8988T (cell line): ENCODE data around the gene PROX2.

ENCODE experiments used
- DNase-seq: peaks from one replicate; pipeline ENCODE4 v3.0.0; 2011

PROX2 gene

GRCh38 chr14:74875941-74876913 is at the start of gene PROX2:
PROX2 (minus strand) TSS chr14:74876145; CDS start chr14:74863834, 12,311 bp downstream.
- DNase-seq, result no peak

- peak; percentile 1 for DNase-seq
Observed at GRCh38 chr14:74924061-74924460, 48.1 kb upstream of the PROX2 start.

- peak; percentile 97 for DNase-seq
Observed at GRCh38 chr14:74922752-74923401, 46.9 kb upstream of the PROX2 start, which contains the start of gene RPS6KL1. RPS6KL1 (minus strand) TSS chr14:74923260; CDS start chr14:74921541, 1,719 bp downstream.

DNA sequence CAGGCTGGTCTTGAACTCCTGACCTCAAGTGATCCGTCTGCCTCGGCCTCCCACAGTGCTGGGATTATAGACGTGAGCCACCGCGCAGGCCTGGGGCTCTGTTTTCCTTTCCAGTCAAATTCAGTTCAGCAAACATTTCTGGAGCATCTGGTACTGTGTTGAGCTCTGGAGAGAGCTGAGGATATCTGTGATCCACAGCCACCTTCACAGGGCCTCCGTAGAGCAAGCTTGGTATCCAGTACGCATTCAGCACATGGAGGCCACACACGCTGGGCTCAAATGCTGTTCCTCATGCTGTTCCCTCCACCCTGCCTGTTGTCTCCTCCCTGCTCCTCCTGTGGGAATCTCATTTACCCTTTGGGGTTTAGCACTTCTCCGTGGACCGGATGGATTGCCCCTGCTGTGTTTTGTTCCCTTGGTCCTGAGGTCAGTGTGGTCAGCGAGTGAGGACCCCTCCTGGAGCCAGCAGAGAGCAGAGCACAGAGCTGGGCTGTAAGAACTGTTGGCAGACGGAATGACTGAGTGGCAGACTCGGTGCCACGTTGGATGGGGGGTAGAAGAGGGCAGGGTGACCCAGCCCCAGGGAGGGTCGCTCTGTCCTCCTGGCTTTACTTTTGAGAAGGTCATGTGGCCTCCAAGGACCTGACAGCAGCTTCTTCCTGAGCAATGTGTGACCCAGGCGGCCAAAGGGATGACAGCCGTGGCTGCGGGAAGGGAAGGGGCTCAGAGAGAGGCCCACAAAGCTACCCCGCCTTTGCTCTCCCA is 46.2 kb upstream of the PROX2 start:
- DNase-seq, result no peak

DNA sequence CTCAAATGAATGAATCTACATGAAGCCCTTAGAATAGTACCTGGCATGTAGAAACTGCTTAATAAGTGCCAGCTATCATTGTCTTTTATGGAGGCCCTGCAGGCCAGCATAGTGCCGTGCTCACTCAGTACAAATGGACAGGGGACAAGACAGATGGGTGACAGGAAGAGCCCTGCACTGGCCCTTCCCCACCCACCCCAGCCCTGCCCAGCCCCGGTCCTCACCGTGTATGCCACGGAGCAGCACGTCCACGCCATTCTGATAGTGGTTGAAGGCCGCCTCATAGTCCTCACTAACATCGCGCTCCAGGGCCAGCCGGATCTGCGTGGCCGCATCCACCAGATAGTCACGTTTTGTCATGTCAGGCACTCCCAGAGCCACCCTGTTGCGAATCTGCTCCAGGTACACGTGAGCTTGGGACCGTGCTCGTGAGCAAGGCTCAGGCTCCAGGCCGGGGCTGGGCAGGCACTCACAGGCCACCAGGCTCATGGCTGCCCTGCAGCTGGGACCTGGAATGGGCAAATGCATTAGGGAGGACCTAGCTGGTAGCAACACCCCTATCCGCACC is 45.2 kb upstream of the PROX2 start:
- no peak for DNase-seq

- no peak for DNase-seq
Observed at GRCh38 chr14:74920281-74920680, 44.3 kb upstream of the PROX2 start.

DNA sequence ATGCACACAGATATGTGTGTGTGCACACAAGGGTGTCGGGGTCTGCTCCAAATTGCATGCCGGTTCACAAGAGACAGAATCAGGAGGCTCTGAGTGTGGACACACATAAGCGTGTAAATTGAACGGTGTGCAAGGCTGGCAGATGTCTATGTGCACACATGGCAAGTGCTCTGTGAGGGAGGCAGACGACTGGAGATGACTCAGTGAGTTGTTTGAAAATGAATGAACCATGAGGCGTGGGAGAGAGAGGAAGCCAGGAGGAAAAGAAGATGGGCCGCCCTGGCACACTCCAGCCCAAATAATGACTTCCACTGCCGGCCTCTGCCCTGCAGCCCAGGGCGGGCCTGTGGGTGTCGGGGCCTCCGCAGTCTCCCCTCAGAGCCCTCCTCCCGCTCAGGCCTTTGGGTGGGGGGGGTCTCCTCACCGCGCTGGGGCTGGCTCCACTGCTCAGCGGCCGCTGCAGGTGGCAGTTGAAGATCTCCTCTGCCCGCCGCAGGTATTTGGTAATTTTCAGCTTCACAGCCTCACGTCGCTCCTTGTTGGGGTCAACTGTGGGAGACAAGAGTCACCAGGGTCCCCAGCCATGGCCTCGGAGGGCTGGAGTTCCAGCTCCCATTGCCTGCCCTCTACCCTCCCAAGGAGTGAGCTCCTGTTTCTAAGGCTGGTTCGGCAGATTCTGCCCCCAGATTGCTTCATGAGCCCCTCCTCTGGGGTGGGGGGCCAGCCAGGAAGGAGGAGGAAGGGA is 43.6 kb upstream of the PROX2 start:
- no peak for DNase-seq

DNA sequence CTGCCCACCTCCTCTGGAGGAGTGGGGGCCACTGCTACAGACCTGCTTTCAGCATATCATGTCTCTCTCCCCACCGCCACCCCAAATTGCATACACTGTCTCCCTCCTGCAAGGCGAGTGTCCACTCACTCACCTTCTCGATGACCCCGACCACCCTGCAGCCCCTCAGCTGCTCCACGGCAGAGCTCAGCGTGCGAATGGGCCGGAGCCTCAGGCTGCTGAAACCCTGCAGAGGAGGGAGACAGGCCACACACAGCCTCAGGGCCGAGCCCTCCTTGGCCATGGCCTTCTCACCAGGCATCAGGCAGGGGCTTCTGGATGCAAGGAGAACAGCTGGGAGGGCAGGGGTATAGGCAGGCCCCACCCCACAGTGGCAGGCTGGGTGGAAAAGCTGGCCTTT is 42.4 kb upstream of the PROX2 start:
- no peak for DNase-seq

DNA sequence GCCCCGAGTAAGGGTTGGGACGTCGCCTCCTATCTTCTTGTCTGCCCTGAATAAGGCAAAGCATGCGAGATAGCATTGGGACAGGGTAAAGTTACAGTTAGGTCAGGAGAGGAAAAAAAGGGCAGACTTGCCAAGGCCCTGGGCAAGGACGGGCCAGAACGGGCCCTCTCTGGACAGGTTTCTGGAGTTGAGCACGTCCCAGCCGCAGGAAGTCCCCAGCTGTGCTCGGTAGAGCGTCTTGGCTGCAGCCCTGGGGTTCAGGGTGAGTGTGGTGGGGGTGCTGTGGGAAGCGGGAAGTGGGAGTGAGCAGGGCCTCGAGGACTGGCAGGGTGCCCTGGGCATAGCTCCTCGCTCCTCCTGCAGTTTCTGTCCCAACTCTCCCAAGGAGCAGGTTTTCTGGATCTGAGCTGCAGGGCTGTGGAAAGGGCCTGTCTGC is 41.7 kb upstream of the PROX2 start:
- DNase-seq, result no peak

DNA sequence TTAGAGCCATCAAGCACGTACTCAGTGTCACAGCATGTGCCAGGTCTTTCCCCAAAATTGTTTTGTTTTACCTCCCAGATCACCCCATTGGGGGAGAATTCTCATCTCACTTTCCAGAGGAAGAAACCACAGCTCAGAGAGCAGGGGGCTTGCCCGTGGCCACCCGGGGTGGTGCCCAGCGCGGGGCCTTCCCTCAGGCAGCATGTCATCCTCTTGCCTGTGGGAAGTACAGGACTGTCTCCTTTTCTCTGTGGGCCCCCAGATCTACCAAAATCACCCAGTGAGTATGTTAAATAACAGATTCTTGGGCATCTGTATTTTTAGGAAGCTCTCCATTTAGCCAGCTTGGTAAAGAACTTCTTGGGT is 41.2 kb upstream of the PROX2 start:
- DNase-seq, result no peak

GRCh38 chr14:74915826-74916225 is 39.9 kb upstream of the PROX2 start:
- DNase-seq, result no peak

DNA sequence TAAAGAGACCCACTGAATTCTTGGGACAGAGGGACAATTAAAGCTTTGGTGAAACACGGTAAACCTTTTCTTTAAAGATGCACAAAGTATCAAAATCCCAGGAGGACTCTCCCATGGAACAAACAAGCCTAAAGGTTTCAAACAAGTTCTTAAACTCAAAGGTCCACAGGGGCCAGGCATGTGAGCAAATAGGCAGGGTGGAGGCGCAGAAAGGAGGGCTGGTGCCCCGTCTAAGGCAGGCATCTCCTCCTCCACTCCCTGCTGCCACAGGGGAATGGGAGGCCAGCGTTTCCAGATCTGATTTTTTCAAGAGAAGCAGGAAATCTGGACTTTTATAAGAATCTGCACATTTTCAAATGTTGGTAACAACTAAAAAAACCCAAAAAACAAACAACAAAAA is 39.5 kb upstream of the PROX2 start:
- no peak for DNase-seq

- peak; percentile 86 for DNase-seq
Observed at GRCh38 chr14:74913986-74914573, 38.1 kb upstream of the PROX2 start.

DNA sequence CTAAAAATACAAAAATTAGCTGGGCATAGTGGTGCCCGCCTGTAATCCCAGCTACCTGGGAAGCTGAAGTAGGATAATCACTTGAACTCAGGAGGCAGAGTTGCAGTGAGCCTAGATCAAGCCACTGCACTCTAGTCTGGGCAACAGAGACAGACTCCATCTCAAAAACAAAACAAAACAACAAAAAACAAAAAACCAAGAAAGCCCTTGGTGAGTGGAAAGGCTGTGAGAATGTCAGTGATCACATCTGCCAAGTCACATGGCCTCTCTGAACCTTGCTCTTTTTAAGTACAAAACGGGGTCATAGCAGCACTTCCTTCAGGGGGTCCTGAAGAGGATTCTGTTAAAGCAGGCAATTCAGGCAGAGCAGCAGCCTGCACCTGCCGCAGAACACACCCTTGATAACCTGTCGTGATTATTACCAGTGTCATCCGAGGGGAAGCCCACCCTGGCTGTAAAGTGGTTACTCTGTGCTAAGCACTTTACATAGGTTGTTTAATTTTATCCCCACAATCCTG is 37.5 kb upstream of the PROX2 start:
- no peak for DNase-seq

DNA sequence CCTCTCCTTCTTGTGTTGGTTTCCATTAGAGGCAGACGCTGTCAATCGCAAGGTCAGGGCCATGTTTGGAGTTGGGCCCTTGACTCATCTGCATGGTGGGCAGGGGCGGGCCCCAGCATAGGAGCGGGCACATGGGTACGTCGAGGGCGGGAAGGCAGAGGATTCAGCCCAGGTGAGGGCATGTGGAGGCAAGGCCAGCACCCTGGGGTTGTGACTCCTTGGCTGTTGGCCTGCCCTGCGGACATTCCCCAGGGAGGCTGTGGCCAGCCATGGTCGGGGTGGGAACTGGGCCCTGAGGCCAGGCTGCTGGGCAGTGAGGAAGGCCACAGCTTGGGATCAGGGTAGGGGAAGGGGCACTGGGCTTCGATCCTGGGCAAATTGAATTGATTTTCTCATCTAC is 36.9 kb upstream of the PROX2 start:
- no peak for DNase-seq

DNA sequence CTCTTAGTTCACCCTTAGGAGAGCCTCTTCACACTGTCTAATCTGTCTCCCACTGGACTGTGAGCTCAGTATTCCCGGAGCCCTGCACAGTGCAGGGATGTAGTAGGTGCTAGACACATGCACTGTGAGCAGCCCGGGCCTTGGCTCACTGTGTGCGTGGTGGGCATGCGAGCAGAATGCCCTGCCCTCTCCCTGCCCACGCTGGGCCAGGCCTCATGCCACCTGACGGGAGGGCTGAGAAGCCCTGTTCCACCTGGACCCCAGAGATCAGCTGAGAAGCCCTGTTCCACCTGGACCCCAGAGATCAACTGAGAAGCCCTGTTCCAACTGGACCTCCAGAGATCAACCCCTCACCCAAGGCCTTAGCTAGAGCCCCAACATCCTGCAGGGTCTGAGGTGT is 36.2 kb upstream of the PROX2 start:
- DNase-seq, result no peak

DNA sequence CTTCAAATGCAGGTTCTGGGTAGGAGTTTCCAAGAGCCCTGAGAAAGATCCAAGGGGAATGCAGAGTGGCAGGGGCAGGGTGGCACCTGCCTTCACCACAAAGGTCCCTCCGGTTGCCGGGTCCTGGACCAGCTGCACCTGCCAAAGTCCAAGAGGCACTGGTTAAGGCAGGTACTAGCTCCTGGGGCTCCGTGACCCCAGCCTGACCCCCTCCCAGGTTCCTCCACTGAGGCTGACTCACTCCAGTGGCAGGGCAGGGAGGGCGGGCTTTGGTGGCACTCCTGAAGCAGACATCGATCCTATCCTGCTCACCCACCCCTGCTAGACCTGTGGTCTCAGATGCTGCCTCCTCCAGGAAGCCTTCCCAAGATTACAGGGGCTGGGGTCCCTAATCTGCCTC is 35.8 kb upstream of the PROX2 start:
- DNase-seq, result no peak

- no peak for DNase-seq
Observed at GRCh38 chr14:74911221-74911620, 35.3 kb upstream of the PROX2 start.

DNA sequence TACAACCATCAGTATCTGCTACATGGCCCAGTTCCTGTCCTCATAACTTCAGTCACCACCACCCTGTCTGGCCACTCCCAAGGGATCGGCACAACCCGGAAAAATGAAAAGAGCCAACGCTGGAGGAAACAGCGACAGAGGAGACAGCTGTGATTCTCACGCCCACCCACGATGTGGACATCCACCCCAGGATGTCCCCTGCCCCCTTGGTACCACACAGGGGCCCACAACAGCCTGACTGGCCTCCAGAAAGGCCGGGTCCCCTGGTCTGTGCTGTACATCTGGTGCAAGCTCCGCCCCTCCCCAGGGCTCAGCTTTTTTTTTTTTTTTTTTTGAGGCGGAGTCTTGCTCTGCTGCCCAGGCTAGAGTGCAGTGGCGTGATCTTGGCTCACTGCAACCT is 34.6 kb upstream of the PROX2 start:
- no peak for DNase-seq

DNA sequence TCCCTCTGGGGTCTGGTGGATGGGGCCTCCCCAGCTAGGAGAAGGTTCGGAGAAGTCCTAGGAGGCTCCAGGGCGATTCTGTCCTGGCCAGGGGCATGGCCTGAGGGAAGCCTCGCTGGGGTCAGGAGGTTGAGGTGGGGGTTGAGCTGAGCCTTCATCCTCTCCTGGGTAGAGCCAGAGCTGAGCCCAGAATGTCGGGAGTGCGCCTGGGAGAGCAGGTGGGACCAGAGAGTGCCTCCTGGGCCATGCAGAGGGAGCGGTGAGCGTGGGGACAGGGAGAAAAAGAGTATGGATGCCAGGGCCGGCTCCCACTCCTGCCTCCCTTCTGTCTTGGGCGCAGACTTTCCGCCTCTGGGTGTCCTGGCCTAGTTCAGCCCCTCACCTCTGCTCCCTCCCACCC is 34.0 kb upstream of the PROX2 start:
- no peak for DNase-seq

DNA sequence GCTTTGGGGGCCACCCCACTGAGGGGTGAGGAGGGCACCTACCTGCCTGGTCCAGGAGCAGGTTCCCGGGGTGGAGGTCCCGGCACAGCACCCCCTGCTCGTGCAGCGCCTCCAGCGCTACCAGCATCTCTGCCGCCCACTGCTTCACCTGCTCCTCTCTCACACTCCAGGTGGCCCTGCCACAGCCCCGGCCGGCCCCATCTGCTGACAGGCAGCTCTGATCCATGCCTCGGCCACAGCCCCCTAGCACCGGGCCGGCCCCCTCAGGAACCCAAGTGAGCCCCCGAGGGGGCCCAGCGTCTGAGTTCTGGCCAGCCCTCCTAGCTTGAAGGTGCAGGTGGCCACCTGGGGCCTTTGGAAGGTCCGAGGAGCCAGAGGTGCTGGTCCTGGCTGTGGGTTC is 33.6 kb upstream of the PROX2 start:
- DNase-seq, result no peak
